ENCODE measurements around the gene LENG1.

The LENG1 gene

DNA sequence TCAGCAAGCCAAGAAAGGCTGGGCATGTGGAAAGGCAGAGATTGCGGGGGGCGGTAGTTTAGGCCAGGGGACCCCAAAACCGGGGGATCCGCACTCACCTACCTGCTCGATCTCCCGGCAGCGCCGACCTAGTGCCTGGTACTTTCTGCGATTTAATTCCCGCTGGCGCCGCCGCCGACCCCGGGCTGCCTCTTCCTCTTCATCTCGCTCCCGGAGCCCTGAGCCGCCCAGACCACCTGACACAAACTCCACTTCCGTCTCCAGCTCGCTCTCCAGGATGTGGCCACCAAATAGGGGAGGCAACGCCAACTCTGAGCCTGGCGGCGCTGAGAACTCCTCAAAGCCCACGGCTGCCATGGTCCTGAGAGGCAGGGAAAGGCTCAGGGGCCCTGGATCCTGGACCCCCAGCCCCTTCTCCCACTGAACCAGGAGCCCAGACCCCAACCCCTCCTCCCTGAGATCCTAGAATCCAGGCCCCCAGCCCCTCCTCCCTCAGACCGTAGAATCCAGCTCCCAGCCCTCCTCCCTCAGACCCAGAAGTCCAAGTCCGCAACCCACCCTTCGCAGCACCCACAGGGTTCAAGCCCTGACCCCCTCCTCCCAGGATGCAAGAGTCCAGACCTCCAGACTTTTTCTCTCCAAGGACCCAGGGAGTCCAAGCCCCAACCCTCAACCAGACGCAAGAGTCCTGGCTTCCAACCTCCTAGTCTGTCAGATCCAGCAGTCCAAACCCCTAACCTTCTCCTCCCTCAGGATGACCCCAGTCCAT lies 45.0 kb downstream of the LENG1 start:
- Histone ChIP-seq H3K36me3 (ENCODE audit: insufficient read depth, low read depth, low read length) (peaks cover 51% of the 10 kb centered on the region), H3K27ac (ENCODE audit: low read length) (peak overlapping the region; percentile 81)

DNA sequence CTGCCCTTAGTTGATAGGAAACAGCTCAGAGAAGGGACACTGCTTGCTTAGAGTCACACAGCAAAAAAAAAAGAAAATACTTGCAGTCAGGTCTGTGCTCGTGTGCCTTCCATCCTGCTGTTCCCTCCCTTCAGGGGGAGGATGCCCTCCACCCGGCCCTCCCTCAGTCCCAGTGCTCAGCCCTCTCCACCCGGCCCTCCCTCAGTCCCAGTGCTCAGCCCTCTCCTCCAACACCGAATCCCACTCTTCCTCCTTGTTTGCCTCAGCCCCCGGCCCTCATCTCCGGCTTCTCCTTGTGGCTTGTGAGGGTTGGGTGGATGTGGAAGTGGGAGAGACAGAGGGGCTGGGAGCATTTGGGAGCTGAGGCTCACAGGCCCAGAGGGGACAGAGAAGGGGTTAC lies 49.9 kb downstream of the LENG1 start:
- Histone ChIP-seq H3K27me3 (ENCODE audit: insufficient read depth, low read length) (no peaks in the 10 kb centered on the region), H3K27ac (ENCODE audit: low read length) (no peak overlapping the region), H3K4me1 (ENCODE audit: insufficient read depth, low read length) (no peaks in the 10 kb centered on the region), H3K4me3 (ENCODE audit: low read length) (no peak overlapping the region), H3K9ac (ENCODE audit: low read depth, low read length) (no peak overlapping the region), H3K9me3 (ENCODE audit: insufficient read depth, low read depth, low read length) (no peaks in the 10 kb centered on the region), H3K36me3 (ENCODE audit: insufficient read depth, low read depth, low read length) (peaks cover 82% of the 10 kb centered on the region)

More for the DNA sequence above, 45.0 kb downstream of the LENG1 start:
- Histone ChIP-seq H3K9ac (ENCODE audit: low read depth, low read length) (peak overlapping the region; percentile 90), H3K27me3 (ENCODE audit: insufficient read depth, low read length) (no peaks in the 10 kb centered on the region), H3K4me1 (ENCODE audit: insufficient read depth, low read length) (no peaks in the 10 kb centered on the region), H3K9me3 (ENCODE audit: insufficient read depth, low read depth, low read length) (no peaks in the 10 kb centered on the region), H3K4me3 (ENCODE audit: low read length) (peak overlapping the region; percentile 86)

GRCh38 chr19:54108496-54108895 lies 51.0 kb downstream of the LENG1 start:
- no peak overlapping the region for H3K27ac ChIP-seq (ENCODE audit: low read length)
- no peaks in the 10 kb centered on the region for H3K4me1 ChIP-seq (ENCODE audit: insufficient read depth, low read length)
- no peaks in the 10 kb centered on the region for H3K27me3 ChIP-seq (ENCODE audit: insufficient read depth, low read length)
- H3K36me3 ChIP-seq (ENCODE audit: insufficient read depth, low read depth, low read length): peaks cover 79% of the 10 kb centered on the region
- no peak overlapping the region for H3K4me3 ChIP-seq (ENCODE audit: low read length)
- no peaks in the 10 kb centered on the region for H3K9me3 ChIP-seq (ENCODE audit: insufficient read depth, low read depth, low read length)
- H3K9ac ChIP-seq (ENCODE audit: low read depth, low read length): no peak overlapping the region

DNA sequence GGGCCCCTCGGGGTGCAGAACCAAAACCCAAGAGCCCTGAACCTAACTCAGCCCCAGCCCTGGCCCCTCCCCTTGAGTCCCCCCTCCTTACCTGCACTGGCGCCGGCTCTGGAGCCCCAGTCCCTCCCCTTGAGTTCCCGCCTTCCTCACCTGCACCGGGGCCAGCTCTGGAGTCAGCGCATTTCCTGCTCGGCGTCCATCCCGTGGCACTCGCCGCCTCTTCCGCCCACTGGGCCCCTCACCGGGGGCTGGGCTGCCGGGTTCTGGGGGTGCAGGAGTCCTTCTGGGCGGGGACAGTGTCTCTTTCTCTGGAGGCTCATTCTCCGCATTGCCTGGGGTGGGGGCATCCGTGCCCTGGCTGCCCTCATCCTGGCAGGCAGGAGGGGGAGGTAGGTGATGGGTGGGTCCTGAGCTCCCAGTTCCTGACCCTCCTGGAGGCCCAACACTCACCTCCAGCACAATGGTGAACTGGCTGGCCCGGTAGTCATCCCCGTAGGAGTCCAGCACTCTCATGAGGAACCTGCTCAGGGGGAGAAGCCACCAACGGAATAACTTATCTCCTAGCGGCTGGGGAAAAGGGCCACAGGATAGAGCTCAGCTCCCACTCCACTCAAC lies 51.5 kb downstream of the LENG1 start:
- H3K36me3 ChIP-seq (ENCODE audit: insufficient read depth, low read depth, low read length): peaks cover 74% of the 10 kb centered on the region
- H3K27me3 ChIP-seq (ENCODE audit: insufficient read depth, low read length): no peaks in the 10 kb centered on the region
- no peak overlapping the region for H3K4me3 ChIP-seq (ENCODE audit: low read length)
- no peak overlapping the region for H3K27ac ChIP-seq (ENCODE audit: low read length)
- no peaks in the 10 kb centered on the region for H3K4me1 ChIP-seq (ENCODE audit: insufficient read depth, low read length)
- H3K9me3 ChIP-seq (ENCODE audit: insufficient read depth, low read depth, low read length): no peaks in the 10 kb centered on the region
- no peak overlapping the region for H3K9ac ChIP-seq (ENCODE audit: low read depth, low read length)

- Histone ChIP-seq H3K27ac (ENCODE audit: low read length) (no peak overlapping the region), H3K4me1 (ENCODE audit: insufficient read depth, low read length) (no peaks in the 10 kb centered on the region), H3K9me3 (ENCODE audit: insufficient read depth, low read depth, low read length) (no peaks in the 10 kb centered on the region), H3K4me3 (ENCODE audit: low read length) (no peak overlapping the region), H3K9ac (ENCODE audit: low read depth, low read length) (no peak overlapping the region), H3K27me3 (ENCODE audit: insufficient read depth, low read length) (no peaks in the 10 kb centered on the region), H3K36me3 (ENCODE audit: insufficient read depth, low read depth, low read length) (peaks cover 65% of the 10 kb centered on the region)
Observed at GRCh38 chr19:54106716-54107115, 52.8 kb downstream of the LENG1 start.

- Histone ChIP-seq H3K9ac (ENCODE audit: low read depth, low read length) (no peak overlapping the region), H3K4me1 (ENCODE audit: insufficient read depth, low read length) (no peaks in the 10 kb centered on the region), H3K27me3 (ENCODE audit: insufficient read depth, low read length) (no peaks in the 10 kb centered on the region), H3K36me3 (ENCODE audit: insufficient read depth, low read depth, low read length) (peaks cover 60% of the 10 kb centered on the region), H3K27ac (ENCODE audit: low read length) (no peak overlapping the region), H3K9me3 (ENCODE audit: insufficient read depth, low read depth, low read length) (no peaks in the 10 kb centered on the region), H3K4me3 (ENCODE audit: low read length) (no peak overlapping the region)
Observed at GRCh38 chr19:54105796-54106195, 53.7 kb downstream of the LENG1 start.
